OCI-LY7 (cell line): Measurements from ENCODE around the gene ABCA2. TPM values are rescaled to one million over a fixed set of nuclear protein-coding genes. Genes with fewer than 3 reads are reported as not detected.

ENCODE experiments used
- BruUV-seq: library from RNA; stranded (reverse); fragments of 400-500 nt; replicated peaks from 2 replicates; lab custom pipeline; 2021; lab: Mats Ljungman, UMichigan
- CTCF ChIA-PET: fragments of 300-600 bp; sonication (Branson Sonifier 250); formaldehyde crosslinking; loops from one replicate; lab custom pipeline; 2022; ENCODE audit warnings: antibody characterized with exemption; ENCODE audit not compliant: unreplicated experiment; lab: Charles Lee
- POLR2A ChIA-PET: fragments of 300-600 bp; sonication (Branson Sonifier 250); formaldehyde crosslinking; loops from one replicate; lab custom pipeline; 2022; ENCODE audit warnings: antibody characterized with exemption; lab: Charles Lee
- DNase-seq: peaks from one replicate; pipeline ENCODE4 v3.0.0-alpha.2; 2015; ENCODE audit warnings: low spot score
- H2AFZ ChIP-seq: fragments of 200-600 bp; sonication (generic), shearing (Covaris generic); 2 replicates; pipeline ENCODE4 v1.6.1; 2014; ENCODE audit warnings: mild to moderate bottlenecking, antibody characterized with exemption, low read length, moderate library complexity
- H3K27ac ChIP-seq: fragments of 200-600 bp; sonication (generic); 2 replicates; pipeline ENCODE4 v1.5.1; 2014; ENCODE audit warnings: mixed run types, low read depth, mild to moderate bottlenecking, moderate library complexity, low read length, inconsistent platforms; ENCODE audit not compliant: poor library complexity, severe bottlenecking
- H3K36me3 ChIP-seq: fragments of 200-600 bp; sonication (generic); 2 replicates; pipeline ENCODE4 v1.6.1; 2014; ENCODE audit warnings: mild to moderate bottlenecking, antibody characterized with exemption, low read length, moderate library complexity, mixed read lengths; ENCODE audit not compliant: insufficient read depth
- H3K4me1 ChIP-seq: fragments of 200-600 bp; sonication (generic); 2 replicates; pipeline ENCODE4 v1.5.1; 2014; ENCODE audit warnings: mild to moderate bottlenecking, low read length; ENCODE audit not compliant: insufficient read depth, poor library complexity, severe bottlenecking
- H3K4me2 ChIP-seq: fragments of 200-600 bp; sonication (generic); 2 replicates; pipeline ENCODE4 v1.6.1; 2014; ENCODE audit warnings: mild to moderate bottlenecking, low read length
- H3K4me3 ChIP-seq: fragments of 200-600 bp; sonication (generic); 2 replicates; pipeline ENCODE4 v1.5.1; 2014; ENCODE audit warnings: mild to moderate bottlenecking, low read depth, low read length; ENCODE audit not compliant: poor library complexity, severe bottlenecking
- H3K79me2 ChIP-seq: fragments of 200-600 bp; sonication (generic); 2 replicates; pipeline ENCODE4 v1.6.1; 2016; ENCODE audit warnings: low read depth, mild to moderate bottlenecking, low read length, moderate library complexity, mixed read lengths; ENCODE audit not compliant: insufficient read depth
- H3K9me2 ChIP-seq: fragments of 200-600 bp; sonication (generic); 2 replicates; pipeline ENCODE4 v1.6.1; 2016; ENCODE audit warnings: mild to moderate bottlenecking, low read length, mixed read lengths; ENCODE audit not compliant: insufficient read depth
- H3K9me3 ChIP-seq: fragments of 200-600 bp; sonication (generic); 2 replicates; pipeline ENCODE4 v1.6.1; 2014; ENCODE audit warnings: mild to moderate bottlenecking, mixed run types, low read length, mixed read lengths
- H4K20me1 ChIP-seq: fragments of 200-600 bp; sonication (generic); 2 replicates; pipeline ENCODE4 v1.6.1; 2014; ENCODE audit warnings: mild to moderate bottlenecking, antibody characterized with exemption, low read length, moderate library complexity, mixed read lengths; ENCODE audit not compliant: insufficient read depth
- EZH2phosphoT487 ChIP-seq: fragments of 200-600 bp; sonication (generic); IDR thresholded peaks from 2 replicates; pipeline ENCODE4 v1.6.1; 2018; ENCODE audit warnings: low read depth, borderline replicate concordance, mild to moderate bottlenecking, mixed run types, antibody characterized with exemption, low read length, moderate library complexity, mixed read lengths
- intact Hi-C: fragments of 100-400 bp; cut with micrococcal nuclease; formaldehyde crosslinking; loops from one replicate; pipeline ENCODE4 v1.10.0; 2022; ENCODE audit not compliant: unreplicated experiment
- total RNA-seq, 2 experiments: library from RNA; depleted of rRNA in 1 of 2; stranded (reverse); fragments of >200 nt in 1 of 2; shearing (Covaris generic) in 1 of 2; gene quantifications; 2 replicates each; pipeline ENCODE4 v1.2.3, GENCODE V29; 2014 to 2022
- TF ChIP-seq, protein P1 (sequence below): fragments of 200-600 bp; sonication (generic); conservative IDR thresholded peaks from 2 replicates; pipeline ENCODE4 v1.5.1; 2014; ENCODE audit warnings: mild to moderate bottlenecking, antibody characterized with exemption, low read length, moderate library complexity, mixed read lengths

The ABCA2 gene
- total RNA-seq, 2 experiments from 2014 or later: 4.1 to 10.6 TPM

DNA sequence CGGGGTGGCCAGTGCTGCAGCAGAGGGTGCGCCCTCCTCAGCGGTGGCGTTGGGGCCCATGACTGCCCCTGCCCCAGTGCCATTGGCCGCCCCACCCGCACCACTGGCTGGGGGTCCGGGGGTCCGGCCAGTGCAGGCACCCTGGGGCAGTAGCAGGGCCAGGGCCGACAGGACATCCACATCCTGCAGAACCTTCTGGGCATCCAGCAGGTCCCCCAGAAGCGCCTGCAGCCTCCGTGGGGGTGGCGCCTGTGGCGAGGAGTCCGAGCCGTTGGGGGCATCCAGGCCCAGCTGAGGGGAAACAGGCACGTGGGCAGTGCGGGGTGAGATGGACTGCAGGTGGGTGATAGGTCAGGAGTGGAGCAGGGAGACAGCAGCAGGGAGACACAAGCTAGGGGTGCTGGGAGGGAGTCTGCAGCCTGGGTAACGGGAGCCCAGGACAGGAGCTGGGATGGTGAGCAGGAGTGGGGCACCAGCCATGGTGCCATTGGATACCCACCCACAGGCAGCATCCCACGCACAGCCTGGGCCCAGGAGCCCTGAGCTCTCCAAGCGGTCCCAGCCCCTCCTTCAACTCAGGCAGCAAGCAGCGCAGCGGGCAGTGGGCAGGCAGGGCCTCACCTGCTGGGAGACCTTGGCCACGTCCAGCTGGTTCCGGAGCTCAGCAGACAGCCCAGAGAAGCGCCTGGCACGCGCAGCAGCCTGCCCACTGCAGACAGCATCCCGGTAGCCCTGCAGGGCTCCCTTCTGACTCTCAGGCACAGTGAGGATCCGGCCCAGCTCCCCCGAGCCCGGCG lies 7.1 kb downstream of the ABCA2 start:
- DNase-seq: no peak
- no peaks in the 10 kb centered on the region for H3K9me2 ChIP-seq
- H3K27ac ChIP-seq: no peak overlapping the region
- CTCF ChIA-PET: no interaction called here
- BruUV-seq: no TSS peak
- no peak overlapping the region for H2AFZ ChIP-seq
- H3K4me2 ChIP-seq: no peak overlapping the region
- H3K4me1 ChIP-seq: peaks cover 21% of the 10 kb centered on the region
- no peaks in the 10 kb centered on the region for H3K79me2 ChIP-seq
- intact Hi-C loops: no loop called here
- POLR2A ChIA-PET: no interaction called here
- H4K20me1 ChIP-seq: no peaks in the 10 kb centered on the region
- TF ChIP-seq, protein P1, sequence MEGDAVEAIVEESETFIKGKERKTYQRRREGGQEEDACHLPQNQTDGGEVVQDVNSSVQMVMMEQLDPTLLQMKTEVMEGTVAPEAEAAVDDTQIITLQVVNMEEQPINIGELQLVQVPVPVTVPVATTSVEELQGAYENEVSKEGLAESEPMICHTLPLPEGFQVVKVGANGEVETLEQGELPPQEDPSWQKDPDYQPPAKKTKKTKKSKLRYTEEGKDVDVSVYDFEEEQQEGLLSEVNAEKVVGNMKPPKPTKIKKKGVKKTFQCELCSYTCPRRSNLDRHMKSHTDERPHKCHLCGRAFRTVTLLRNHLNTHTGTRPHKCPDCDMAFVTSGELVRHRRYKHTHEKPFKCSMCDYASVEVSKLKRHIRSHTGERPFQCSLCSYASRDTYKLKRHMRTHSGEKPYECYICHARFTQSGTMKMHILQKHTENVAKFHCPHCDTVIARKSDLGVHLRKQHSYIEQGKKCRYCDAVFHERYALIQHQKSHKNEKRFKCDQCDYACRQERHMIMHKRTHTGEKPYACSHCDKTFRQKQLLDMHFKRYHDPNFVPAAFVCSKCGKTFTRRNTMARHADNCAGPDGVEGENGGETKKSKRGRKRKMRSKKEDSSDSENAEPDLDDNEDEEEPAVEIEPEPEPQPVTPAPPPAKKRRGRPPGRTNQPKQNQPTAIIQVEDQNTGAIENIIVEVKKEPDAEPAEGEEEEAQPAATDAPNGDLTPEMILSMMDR: no peak
- TF ChIP-seq EZH2phosphoT487: no peak
- no peak overlapping the region for H3K4me3 ChIP-seq
- H3K9me3 ChIP-seq: no peaks in the 10 kb centered on the region
- H3K36me3 ChIP-seq: no peaks in the 10 kb centered on the region

DNA sequence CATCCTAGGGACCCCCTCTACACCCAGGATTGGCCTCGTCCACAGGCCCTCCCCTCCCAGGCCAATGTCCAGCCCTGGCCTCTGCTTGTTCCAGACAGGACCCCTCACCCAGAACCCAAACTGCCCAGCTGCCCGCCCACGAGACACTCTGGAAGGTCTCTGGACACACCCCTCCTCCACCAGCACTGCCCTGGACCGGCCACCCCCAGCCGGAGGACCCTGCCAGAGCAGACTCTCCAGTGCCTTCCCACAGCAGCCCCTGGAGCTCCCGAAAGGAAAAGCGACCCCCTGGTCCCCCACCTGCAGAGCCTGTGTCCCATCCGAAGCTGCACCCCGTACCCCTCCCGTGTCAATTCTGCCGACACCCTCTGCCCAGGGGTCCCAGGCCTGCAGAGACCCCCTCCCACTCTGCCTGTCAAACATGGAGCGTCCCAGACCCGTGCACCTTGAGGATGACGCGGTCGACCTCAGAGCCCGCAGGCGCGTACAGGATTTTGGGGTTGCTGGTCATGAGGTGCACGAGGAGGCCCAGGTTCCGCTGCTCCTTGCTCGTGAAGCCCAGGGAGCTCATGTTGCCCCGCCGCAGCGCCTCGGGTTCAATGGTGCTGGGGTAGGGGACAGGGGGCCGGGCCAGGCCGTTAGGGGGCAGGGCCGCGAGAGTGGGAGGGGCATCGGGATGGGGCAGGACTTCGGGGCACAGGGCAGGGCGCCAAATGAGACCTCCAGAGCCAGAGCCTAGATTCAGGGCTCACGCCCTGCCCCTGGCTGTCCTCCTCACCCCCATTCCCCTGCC lies 8.0 kb downstream of the ABCA2 start:
- BruUV-seq: no TSS peak
- H3K4me1 ChIP-seq: peaks cover 14% of the 10 kb centered on the region
- H4K20me1 ChIP-seq: no peaks in the 10 kb centered on the region
- H3K79me2 ChIP-seq: no peaks in the 10 kb centered on the region
- no peak for TF ChIP-seq EZH2phosphoT487
- TF ChIP-seq, protein P1: no peak
- H3K36me3 ChIP-seq: no peaks in the 10 kb centered on the region
- CTCF ChIA-PET: no interaction called here
- H3K4me3 ChIP-seq: no peak overlapping the region
- POLR2A ChIA-PET: interaction anchor here (0.6 kb wide), 2 partner anchors 131 to 351 kb away, joined by 3 to 4 read pairs; no protein-coding TSS in a partner anchor
- H3K9me3 ChIP-seq: no peaks in the 10 kb centered on the region
- H3K9me2 ChIP-seq: no peaks in the 10 kb centered on the region
- H3K4me2 ChIP-seq: no peak overlapping the region
- no peak overlapping the region for H2AFZ ChIP-seq
- no peak for DNase-seq
- intact Hi-C loops: no loop called here
- no peak overlapping the region for H3K27ac ChIP-seq
